ENCODE data around the gene EIF1B.

DNA sequence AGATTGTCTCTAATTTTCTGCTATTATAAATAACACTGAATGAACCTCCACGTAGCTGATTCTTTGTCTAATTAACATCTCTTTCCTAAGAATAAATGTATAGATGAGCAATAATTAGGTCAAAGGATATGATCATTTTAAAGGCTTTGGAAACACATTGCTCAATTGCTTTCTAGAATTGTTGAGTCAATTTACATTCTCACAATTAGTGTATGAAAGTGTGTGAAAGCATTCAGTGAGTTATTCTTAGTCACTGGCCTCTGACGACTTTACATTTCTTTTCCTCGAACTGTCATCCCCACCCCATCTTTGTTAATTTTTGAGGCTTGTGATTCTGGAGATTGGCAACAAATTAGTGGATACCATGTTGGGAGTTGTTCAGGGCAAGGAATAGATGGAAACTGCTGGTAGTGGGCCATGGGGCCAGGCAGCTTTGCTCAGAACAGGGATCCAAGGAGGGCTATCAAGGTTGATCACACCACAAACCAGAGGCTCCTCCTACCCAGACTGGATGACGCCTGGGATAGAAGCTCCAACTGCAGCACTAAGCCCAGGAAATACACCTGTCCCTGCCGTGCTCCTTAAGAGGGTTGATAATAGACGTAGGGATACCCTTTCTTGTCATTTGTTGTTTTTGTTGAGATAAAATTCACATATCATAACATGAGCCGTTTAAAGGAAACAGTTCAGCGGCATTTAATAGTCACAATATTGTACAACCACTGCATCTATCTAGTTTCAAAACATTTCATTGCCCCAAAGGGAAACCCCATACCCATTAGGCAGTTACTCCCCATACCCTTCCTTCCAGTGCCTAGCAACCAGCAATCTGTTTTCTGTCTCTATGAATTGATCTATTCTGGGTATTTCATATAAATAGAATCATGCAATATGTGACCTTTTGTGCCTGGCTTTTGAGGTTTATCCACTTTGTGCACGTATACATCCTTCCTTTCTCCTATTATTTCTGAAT lies 27.9 kb downstream of the EIF1B start:
- no peak for TF ChIP-seq EZH2phosphoT487 (IDR thresholded peaks at IDR 0.05; ENCODE audit: insufficient read depth, low read depth)
- TF ChIP-seq EZH2 (IDR thresholded peaks at IDR 0.05; ENCODE audit: insufficient read depth, poor library complexity, severe bottlenecking), result no peak

Measured in GM23248 (cell line).